Astrocyte of the spinal cord (primary cell): ENCODE measurements around the gene DPEP3.

Source experiments
- DNase-seq: peaks from one replicate; pipeline ENCODE4 v3.0.0; 2011; ENCODE audit warnings: low read depth, low spot score
- H3K4me3 ChIP-seq: 2 replicates; pipeline ENCODE4 v1.5.1; 2011; ENCODE audit warnings: low read depth, mild to moderate bottlenecking, low read length, moderate library complexity
- CTCF ChIP-seq: IDR thresholded peaks from 2 replicates; pipeline ENCODE4 v1.5.1; 2012; ENCODE audit warnings: low read depth, mild to moderate bottlenecking, low read length, inconsistent platforms
- in situ Hi-C: cut with HindIII; loops from 2 replicates; pipeline ENCODE4 v1.10.0; 2017; ENCODE audit warnings: low sequenced_read_pairs

The DPEP3 gene

GRCh38 chr16:67934306-67935100 is 45.8 kb downstream of the DPEP3 start:
- TF ChIP-seq CTCF: no peak
- peak overlapping the region; percentile 85 for H3K4me3 ChIP-seq
- DNase-seq: no peak
- in situ Hi-C loops: no loop called here

DNA sequence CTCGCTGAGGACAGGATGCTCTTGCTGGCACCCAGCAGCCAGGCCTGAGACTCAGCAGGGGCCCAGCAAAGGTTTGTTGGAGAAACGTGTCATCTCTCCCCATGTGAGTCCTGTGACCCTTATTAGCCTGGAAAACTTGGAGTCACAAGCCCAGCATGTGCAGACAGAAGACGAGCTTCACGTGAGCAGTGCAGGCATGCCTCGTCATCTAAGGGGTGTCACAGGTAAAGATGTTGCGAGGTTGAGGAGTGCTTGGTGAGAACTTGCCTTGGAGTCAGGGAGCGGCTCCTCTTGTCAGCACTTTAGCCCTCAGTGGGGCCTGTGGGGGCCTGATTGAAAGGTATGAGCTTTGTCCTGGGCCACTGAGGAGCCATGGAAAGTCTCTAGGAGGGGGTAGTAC is 46.5 kb downstream of the DPEP3 start:
- in situ Hi-C loops: no loop called here
- no peak overlapping the region for H3K4me3 ChIP-seq
- no peak for TF ChIP-seq CTCF
- no peak for DNase-seq

DNA sequence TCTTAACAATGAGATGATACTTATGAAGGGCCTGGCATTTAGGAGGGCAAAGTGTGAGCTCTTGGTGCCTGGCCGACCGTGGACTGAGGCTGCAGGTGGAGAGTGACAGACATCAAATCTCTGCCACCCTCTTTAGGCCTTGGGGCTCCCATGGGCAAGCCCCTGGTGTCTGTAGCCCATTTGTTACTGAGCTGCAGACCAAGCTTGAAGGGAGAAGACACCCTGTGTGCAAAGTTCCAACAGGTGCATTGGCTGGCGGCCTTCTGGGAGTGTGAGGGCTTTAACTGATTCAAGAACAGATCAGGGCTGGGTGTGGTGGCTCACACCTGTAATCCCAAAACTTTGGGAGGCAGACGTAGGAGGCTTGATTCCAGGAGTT is 47.8 kb downstream of the DPEP3 start:
- no peak for DNase-seq
- in situ Hi-C loops: no loop called here
- TF ChIP-seq CTCF: no peak
- H3K4me3 ChIP-seq: no peak overlapping the region

DNA sequence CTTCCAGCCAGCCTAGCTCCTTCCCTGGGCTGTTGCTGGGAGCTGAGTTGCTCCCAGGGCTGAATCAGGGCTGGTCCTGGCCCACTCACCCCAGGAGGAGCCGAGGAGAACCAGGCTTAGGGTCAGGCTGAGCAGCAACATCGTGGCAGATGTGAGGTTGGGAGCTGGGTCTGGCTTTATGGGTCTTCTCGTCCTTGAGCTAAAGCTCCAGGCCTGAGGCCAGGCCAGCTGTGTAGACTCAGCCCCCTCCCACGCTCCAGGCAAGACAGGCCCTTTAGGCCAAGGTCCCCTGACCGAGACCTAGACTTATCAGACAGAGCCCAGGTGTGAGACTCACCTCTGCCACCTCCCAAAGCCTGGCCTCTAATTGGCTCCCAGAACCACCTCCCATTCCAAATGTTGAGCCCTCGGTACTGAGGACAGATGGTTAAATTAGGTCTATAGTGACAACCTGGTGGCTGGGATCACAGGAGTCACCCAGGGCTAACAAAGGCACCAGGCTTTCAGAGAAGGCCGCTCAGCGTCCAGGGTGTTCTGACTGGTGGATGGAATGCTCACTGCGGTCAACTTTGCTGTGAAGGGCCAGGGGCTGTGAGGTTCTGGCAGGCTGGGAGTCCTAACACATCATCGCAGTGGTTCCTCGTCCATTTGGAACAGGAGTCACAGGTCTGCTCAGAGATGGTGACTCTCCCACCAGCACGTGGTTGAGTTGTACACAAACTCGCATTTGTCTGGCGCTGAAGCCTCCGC is 48.4 kb downstream of the DPEP3 start, which contains the start of gene CTRL:
CTRL (minus strand) TSS at position 151 of the 750 bp plus-strand sequence; CDS start at position 141, 10 bp downstream.
- no peak for DNase-seq
- H3K4me3 ChIP-seq: no peak within 1 kb of the TSS
- in situ Hi-C loops: no loop called here
- peak; percentile 5 for TF ChIP-seq CTCF

DNA sequence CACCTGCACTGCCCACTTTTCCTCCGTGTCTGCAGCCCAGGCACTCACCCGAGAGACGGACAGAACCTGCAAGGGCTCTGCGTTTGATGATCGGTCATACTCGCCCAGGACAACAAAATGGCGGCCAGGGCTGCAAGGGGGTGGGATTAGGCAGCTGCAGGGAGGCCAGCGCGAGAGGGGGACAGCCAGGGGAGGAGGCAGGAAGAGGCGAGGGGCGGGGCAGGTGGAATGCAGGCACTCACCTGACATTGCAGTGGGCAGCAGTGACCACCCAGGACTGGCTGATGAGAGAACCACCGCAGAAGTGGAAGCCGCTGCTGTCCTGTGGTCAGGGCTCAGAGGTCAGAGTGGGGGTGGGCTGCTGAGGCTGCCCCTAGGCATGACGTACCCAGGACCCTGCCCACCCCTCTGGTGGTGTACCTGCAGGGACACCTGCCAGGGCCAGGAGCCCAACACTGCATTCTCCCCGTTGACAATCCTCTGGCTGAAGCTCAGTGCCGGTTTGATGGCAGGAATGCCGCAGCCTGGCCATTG is 49.6 kb downstream of the DPEP3 start:
- in situ Hi-C loops: no loop called here
- TF ChIP-seq CTCF: no peak
- H3K4me3 ChIP-seq: no peak overlapping the region
- no peak for DNase-seq

DNA sequence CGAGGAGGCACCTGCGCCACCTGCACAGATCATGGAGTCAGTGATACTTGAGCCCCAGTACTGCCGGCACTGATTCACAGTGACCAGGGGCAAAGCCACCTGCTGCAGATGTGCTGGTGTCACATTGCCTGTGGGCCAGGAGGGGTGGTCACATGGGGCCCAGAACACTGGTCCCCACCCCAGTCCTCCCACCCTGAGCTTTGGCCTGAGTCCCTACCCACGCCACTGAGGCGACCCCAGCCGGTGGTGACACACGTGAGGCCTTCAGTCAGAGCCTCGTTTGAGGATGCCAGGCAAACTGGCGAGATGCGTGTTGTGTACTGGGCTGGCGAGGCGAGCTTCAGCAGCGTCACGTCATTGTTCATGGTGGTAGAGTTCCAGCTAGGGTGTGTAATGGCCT is 50.1 kb downstream of the DPEP3 start:
- H3K4me3 ChIP-seq: no peak overlapping the region
- in situ Hi-C loops: no loop called here

More for the DNA sequence above, 50.1 kb downstream of the DPEP3 start:
- no peak for TF ChIP-seq CTCF
- no peak for DNase-seq
